Duodenal mucosa (tissue), 2 donors: Measurements from ENCODE around the gene COL6A1.
"Not testable (repeated sequence)": the region's sequence is repeated elsewhere in the genome, so short reads cannot be mapped to it uniquely, and the experiment has no call there.

Experiments
- H3K27ac ChIP-seq: one replicate; pipeline ENCODE4 v1.7.0; 2013; ENCODE audit warnings: low read depth, low read length
- H3K27me3 ChIP-seq, 2 donors: one replicate each; pipeline ENCODE4 v1.7.0; 2013; ENCODE audit warnings: low read length in 2 of 2, control low read depth in 1 of 2; ENCODE audit not compliant: insufficient read depth in 2 of 2, control insufficient read depth in 1 of 2
- H3K36me3 ChIP-seq, 2 donors: one replicate each; pipeline ENCODE4 v1.7.0; 2013; ENCODE audit warnings: low read length in 2 of 2, control low read depth in 1 of 2; ENCODE audit not compliant: insufficient read depth in 2 of 2, control insufficient read depth in 1 of 2
- H3K4me1 ChIP-seq, 2 donors: one replicate each; pipeline ENCODE4 v1.7.0; 2013; ENCODE audit warnings: low read length in 2 of 2, control low read depth in 1 of 2; ENCODE audit not compliant: insufficient read depth in 2 of 2, control insufficient read depth in 1 of 2
- H3K4me3 ChIP-seq, 2 donors: one replicate each; pipeline ENCODE4 v1.7.0; 2013; ENCODE audit warnings: low read length in 2 of 2, low read depth in 1 of 2
- H3K9ac ChIP-seq, 2 donors: one replicate each; pipeline ENCODE4 v1.7.0; 2013; ENCODE audit warnings: low read length in 2 of 2, low read depth in 1 of 2
- H3K9me3 ChIP-seq, 2 donors: one replicate each; pipeline ENCODE4 v1.7.0; 2013; ENCODE audit warnings: low read length in 2 of 2, control low read depth in 1 of 2; ENCODE audit not compliant: control insufficient read depth in 1 of 2

COL6A1 gene

GRCh38 chr21:46040707-46041106 is 59.1 kb downstream of the COL6A1 start:
- Histone ChIP-seq H3K4me1 (peaks cover 0 to 3% of the 10 kb centered on the region in 2 donors), H3K4me3 (no peak overlapping the region), H3K36me3 (no peaks in the 10 kb centered on the region), H3K9ac (no peak overlapping the region), H3K9me3 (no peaks in the 10 kb centered on the region), H3K27ac (no peak overlapping the region), H3K27me3 (no peaks in the 10 kb centered on the region)

- Histone ChIP-seq H3K27me3 (no peaks in the 10 kb centered on the region), H3K9ac (no peak overlapping the region), H3K36me3 (no peaks in the 10 kb centered on the region), H3K4me3 (no peak overlapping the region), H3K4me1 (peaks cover 0 to 3% of the 10 kb centered on the region in 2 donors), H3K9me3 (no peaks in the 10 kb centered on the region), H3K27ac (no peak overlapping the region)
Observed at GRCh38 chr21:46041183-46041582, 59.6 kb downstream of the COL6A1 start.

- H3K27ac ChIP-seq, result no peak overlapping the region
- H3K9me3 ChIP-seq, result no peaks in the 10 kb centered on the region
Observed at GRCh38 chr21:46045154-46045553, 63.6 kb downstream of the COL6A1 start.

GRCh38 chr21:46046471-46046870 is 64.9 kb downstream of the COL6A1 start:
- Histone ChIP-seq H3K27ac (no peak overlapping the region), H3K4me1 (no peaks in the 10 kb centered on the region)

More at GRCh38 chr21:46045154-46045553, 63.6 kb downstream of the COL6A1 start:
- Histone ChIP-seq H3K4me1 (no peaks in the 10 kb centered on the region), H3K27me3 (no peaks in the 10 kb centered on the region), H3K4me3 (no peak overlapping the region), H3K9ac (no peak overlapping the region), H3K36me3 (no peaks in the 10 kb centered on the region)

GRCh38 chr21:46046906-46047305 is 65.3 kb downstream of the COL6A1 start:
- not testable (repeated sequence) for H3K4me1 ChIP-seq, H3K27ac ChIP-seq, H3K4me3 ChIP-seq, H3K36me3 ChIP-seq, H3K9me3 ChIP-seq, H3K9ac ChIP-seq, H3K27me3 ChIP-seq

More at GRCh38 chr21:46046471-46046870, 64.9 kb downstream of the COL6A1 start:
- no peaks in the 10 kb centered on the region for H3K9me3 ChIP-seq
- no peaks in the 10 kb centered on the region for H3K36me3 ChIP-seq
- no peak overlapping the region for H3K9ac ChIP-seq
- H3K4me3 ChIP-seq, result no peak overlapping the region
- no peaks in the 10 kb centered on the region for H3K27me3 ChIP-seq

- no peak overlapping the region for H3K4me3 ChIP-seq
- peak overlapping the region; percentile 78 for H3K27ac ChIP-seq
- no peaks in the 10 kb centered on the region for H3K9me3 ChIP-seq
- H3K4me1 ChIP-seq, result no peaks in the 10 kb centered on the region
- H3K36me3 ChIP-seq, result no peaks in the 10 kb centered on the region
- H3K27me3 ChIP-seq, result no peaks in the 10 kb centered on the region
- H3K9ac ChIP-seq, result no peak overlapping the region
Observed at GRCh38 chr21:46048926-46049889, 67.6 kb downstream of the COL6A1 start.

- Histone ChIP-seq H3K4me1 (no peaks in the 10 kb centered on the region), H3K36me3 (no peaks in the 10 kb centered on the region), H3K27me3 (no peaks in the 10 kb centered on the region), H3K4me3 (no peak overlapping the region), H3K9me3 (no peaks in the 10 kb centered on the region), H3K27ac (peak overlapping the region; percentile 78), H3K9ac (no peak overlapping the region)
Observed at GRCh38 chr21:46049890-46050667, 68.5 kb downstream of the COL6A1 start.

GRCh38 chr21:46050668-46051378 is 69.3 kb downstream of the COL6A1 start:
- Histone ChIP-seq H3K4me3 (no peak overlapping the region), H3K9ac (no peak overlapping the region), H3K9me3 (no peaks in the 10 kb centered on the region), H3K27ac (no peak overlapping the region), H3K27me3 (no peaks in the 10 kb centered on the region), H3K4me1 (peaks cover 0 to 3% of the 10 kb centered on the region in 2 donors), H3K36me3 (no peaks in the 10 kb centered on the region)

GRCh38 chr21:46051379-46051770 is 69.8 kb downstream of the COL6A1 start:
- peaks cover 0 to 6% of the 10 kb centered on the region in 2 donors for H3K4me1 ChIP-seq
- H3K4me3 ChIP-seq, result no peak overlapping the region
- H3K9me3 ChIP-seq, result no peaks in the 10 kb centered on the region
- no peaks in the 10 kb centered on the region for H3K36me3 ChIP-seq
- no peak overlapping the region for H3K27ac ChIP-seq
- no peaks in the 10 kb centered on the region for H3K27me3 ChIP-seq
- no peak overlapping the region for H3K9ac ChIP-seq
